HL-60 (cell line): ENCODE data around the gene RELT.

Experiments used
- DNase-seq, 2 experiments: peaks; one replicate each; pipeline ENCODE4 v3.0.0-alpha.2; 2010 to 2020; ENCODE audit warnings: low read depth in 1 of 2, low spot score in 1 of 2
- H3K27ac ChIP-seq: fragments of 250-450 bp; sonication (Bioruptor Pico); replicated peaks from 2 replicates; pipeline ENCODE4 v1.5.1; 2020; ENCODE audit warnings: mild to moderate bottlenecking, moderate library complexity
- H3K27me3 ChIP-seq: fragments of 250-450 bp; sonication (Bioruptor Pico); 2 replicates; pipeline ENCODE4 v1.5.1; 2021; ENCODE audit warnings: mild to moderate bottlenecking, moderate library complexity; ENCODE audit not compliant: insufficient read depth, poor library complexity, severe bottlenecking
- H3K4me3 ChIP-seq: replicated peaks from 2 replicates; pipeline ENCODE4 v1.5.1; 2011; ENCODE audit warnings: mild to moderate bottlenecking, control low read depth, low read length; ENCODE audit not compliant: insufficient read depth
- CTCF ChIP-seq: IDR thresholded peaks from one replicate; pipeline ENCODE4 v1.5.1; 2011; ENCODE audit warnings: low read length, control low read depth, inconsistent platforms; ENCODE audit not compliant: insufficient read depth
- GABPA ChIP-seq: IDR thresholded peaks from 2 replicates; pipeline ENCODE4 v1.6.1; 2012; ENCODE audit warnings: low read depth
- POLR2AphosphoS5 ChIP-seq: IDR thresholded peaks from 2 replicates; pipeline ENCODE4 v1.6.1; 2012; ENCODE audit warnings: low read depth
- REST ChIP-seq: IDR thresholded peaks from 2 replicates; pipeline ENCODE4 v1.6.1; 2012; ENCODE audit warnings: low read depth; ENCODE audit not compliant: insufficient replicate concordance
- SPI1 ChIP-seq: IDR thresholded peaks from 2 replicates; pipeline ENCODE4 v1.6.1; 2012; ENCODE audit warnings: low read depth, mild to moderate bottlenecking, borderline replicate concordance

The RELT gene

GRCh38 chr11:73396985-73397384, 20.8 kb downstream of the RELT start:
- TF ChIP-seq CTCF: no peak
- no peak overlapping the region for H3K4me3 ChIP-seq
- H3K27me3 ChIP-seq: no peaks in the 10 kb centered on the region
- H3K27ac ChIP-seq: no peak overlapping the region
- no peak for DNase-seq

- no peak overlapping the region for H3K4me3 ChIP-seq
- H3K27me3 ChIP-seq: no peaks in the 10 kb centered on the region
- DNase-seq: no peak
- H3K27ac ChIP-seq: no peak overlapping the region
- TF ChIP-seq GABPA (no peak), SPI1 (no peak), POLR2AphosphoS5 (peak; percentile 1; the same call in 1 of the 2 replicates)
Observed at GRCh38 chr11:73397468-73398131, 21.4 kb downstream of the RELT start.

- TF ChIP-seq REST (no peak), SPI1 (no peak), GABPA (no peak)
- Histone ChIP-seq H3K27ac (no peak overlapping the region), H3K27me3 (no peaks in the 10 kb centered on the region), H3K4me3 (no peak overlapping the region)
- DNase-seq: no peak
Observed at GRCh38 chr11:73398132-73398526, 21.9 kb downstream of the RELT start.

GRCh38 chr11:73398721-73399120, 22.5 kb downstream of the RELT start:
- Histone ChIP-seq H3K4me3 (no peak overlapping the region), H3K27ac (no peak overlapping the region), H3K27me3 (no peaks in the 10 kb centered on the region)
- DNase-seq: no peak
- TF ChIP-seq GABPA: no peak
- no peak for TF ChIP-seq CTCF
- no peak for TF ChIP-seq REST
- no peak; the same call in 1 of the 2 replicates for TF ChIP-seq POLR2AphosphoS5
- TF ChIP-seq SPI1: no peak

GRCh38 chr11:73399159-73399590, 23.0 kb downstream of the RELT start:
- TF ChIP-seq SPI1: no peak
- peak; percentile 41 for TF ChIP-seq POLR2AphosphoS5
- no peak overlapping the region for H3K4me3 ChIP-seq

More at GRCh38 chr11:73399159-73399590, 23.0 kb downstream of the RELT start:
- Histone ChIP-seq H3K27ac (no peak overlapping the region), H3K27me3 (no peaks in the 10 kb centered on the region)
- DNase-seq: no peak
